Muscle of back (tissue), 11 donors: ENCODE results near the gene RTEL1. TPM values are rescaled to one million over a fixed set of nuclear protein-coding genes. Genes with fewer than 3 reads are reported as not detected.

Experiments used
- DNase-seq, 3 donors: peaks; one replicate each; pipeline versions ENCODE4 v3.0.0 to v3.0.0-alpha.2; 2013
- polyA plus RNA-seq, 10 donors: library from polyadenylated mRNA; unstranded; fragments of 120-200 nt; gene quantifications; one replicate each; pipeline ENCODE4 v1.2.1, GENCODE V29; 2013; ENCODE audit not compliant: insufficient read length in 10 of 10

The RTEL1 gene
- polyA plus RNA-seq, 10 donors: 6.0 to 17.7 (median 11.1) TPM

DNA sequence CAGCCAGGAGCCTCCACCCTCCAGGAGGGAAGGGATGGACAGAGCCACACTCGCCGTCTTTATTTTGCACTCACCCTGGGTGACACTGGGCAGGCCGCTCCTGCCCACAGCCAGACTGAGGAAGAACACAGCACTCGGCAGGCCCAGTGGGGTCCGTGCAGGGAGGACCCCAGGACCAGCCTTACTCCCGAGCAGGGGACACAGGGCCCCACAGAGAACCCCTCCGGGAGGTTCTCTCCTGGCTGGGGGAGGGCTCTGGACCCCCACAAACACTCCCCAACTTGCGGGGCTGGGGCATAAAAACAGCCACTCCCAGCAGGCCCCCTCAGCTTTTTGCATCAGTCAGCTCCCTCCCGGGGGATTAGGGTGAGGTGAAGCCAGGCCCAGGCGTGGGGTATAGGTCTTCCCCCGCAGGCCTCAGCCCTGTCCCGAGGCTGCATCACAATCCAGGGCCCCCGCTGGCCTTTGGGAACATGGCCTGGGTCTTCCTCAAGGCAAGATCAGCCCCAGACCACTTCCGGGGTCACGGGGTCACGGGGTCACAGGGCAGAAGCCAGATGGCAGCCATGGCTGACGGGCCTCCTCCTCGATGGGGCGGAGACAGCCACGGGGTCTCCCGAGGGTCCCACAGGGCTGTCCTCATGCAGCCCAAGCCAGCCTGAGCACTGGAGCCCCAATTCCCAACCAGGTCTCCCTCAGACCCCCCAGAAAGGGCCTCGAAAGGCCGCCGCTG is 41.5 kb downstream of the RTEL1 start:
- peak in 1 of 3 donors; percentile 31 for DNase-seq

DNA sequence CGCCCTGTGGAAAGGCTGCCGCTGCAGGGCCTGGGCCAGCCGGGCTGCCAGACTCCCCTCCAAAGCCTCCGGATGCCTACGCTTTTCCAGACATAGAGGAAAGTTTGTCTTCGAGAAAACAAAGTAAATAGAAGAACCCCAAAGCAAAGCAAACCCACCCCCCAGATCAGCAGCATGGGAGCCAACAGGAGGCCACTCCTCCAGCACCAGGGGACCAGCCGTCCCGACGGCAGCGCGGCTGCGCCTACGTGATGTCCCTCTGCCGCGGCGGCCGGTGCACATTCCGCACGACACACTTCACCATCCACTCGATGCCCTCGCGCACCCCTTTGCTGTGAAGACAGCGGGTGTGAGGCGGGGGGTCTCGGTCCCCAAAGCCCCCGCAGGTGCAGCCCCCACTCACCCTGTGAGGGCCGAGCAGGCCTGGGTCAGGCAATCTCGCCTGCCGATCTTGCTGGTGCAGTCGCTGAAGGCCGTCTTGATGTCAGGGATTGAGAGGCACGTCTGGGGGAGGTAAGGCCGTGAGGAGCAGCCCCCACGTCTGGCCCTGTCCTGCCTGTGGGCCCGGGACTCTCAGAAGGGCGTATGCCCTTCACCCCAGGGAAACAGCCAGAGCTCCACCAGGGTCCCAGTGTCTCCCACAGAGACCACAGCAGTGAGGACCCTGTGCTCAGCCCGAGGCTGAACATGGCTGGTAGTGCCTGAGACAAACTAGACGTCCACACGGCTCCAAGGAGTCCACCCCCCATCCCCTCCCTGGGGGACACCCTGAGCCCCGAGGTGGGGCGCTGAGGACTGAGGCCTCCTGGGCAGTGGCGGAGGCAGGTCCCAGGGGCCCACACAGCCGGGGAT is 42.3 kb downstream of the RTEL1 start:
- DNase-seq: peak in 1 of 3 donors; percentile 19

DNA sequence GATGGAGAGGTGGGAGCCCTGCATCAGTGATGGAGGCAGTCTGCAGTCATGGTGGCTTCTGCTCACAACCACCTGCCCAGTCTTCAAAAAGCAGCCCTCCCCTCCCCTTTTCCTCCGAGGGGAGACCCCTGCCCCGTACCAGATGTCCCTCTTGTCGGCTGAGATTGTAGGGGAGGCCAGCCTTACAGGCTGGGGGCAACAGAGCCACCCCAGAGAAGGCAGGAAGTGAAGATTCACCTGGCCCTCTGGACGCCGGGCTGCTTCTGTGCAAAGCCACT is 42.9 kb downstream of the RTEL1 start:
- no peak for DNase-seq

DNA sequence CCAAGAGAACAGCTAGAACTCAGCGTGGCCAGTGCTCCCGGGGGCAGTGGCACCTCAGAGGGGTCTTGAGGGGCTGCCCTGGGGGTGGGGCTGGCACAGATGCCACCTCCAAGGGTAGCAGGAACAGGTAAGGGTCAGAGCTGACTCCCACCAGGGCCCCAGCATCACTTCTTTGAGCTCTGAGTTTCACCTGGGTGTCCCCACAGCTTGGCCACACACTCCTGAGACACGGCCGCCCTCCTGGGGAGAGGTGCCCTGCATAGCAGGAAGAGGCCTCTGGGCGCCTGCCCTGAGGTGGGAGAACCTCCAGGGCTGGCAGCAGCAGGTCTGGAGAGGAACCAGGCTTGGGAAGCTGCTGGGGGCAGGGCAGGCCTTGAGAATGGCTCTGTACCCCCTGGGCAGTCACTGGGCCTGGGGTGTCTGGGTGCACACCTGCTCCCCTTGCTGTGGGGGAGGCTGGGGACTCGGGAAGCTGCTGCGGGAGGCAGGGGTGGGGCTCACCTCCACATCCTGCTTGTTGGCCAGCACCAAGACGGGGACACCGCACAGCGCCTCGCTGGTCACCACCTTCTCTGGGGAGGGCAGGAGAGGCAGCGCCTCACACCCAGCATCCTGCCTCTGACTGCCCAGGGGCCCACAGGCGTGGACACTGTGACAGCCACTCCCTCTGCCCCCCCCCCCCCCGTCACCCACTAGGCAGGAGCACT is 43.4 kb downstream of the RTEL1 start:
- peak in 1 of 3 donors; percentile 11 for DNase-seq

DNA sequence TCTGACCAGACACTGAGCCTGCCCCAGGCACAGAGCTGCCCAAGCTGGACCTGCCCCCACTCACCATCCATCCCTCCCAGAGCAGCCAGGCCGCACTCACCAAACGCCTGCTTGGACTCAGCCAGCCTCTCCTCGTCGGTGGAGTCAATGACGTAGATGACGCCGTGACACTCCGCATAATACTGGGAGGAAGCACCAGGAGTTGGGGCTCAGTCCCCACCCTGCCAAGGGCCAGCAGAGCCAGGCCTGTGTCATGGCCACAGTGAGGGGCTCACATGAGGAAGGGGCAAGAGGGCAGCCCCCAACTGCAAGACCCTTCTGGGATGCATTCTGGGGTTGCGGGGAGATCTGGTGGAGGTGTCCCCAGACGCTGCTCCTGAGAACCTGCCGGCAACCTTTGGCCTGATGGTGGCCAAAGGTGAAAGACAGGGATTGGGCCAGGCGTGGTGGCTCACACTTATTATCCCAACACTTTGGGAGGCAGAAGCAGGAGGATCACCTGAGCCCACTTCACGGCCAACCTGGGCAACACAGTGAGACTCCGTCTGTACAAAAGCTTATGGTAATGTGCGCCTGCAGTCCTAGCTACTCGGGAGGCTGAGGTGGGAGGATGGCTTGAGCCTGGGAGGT is 44.0 kb downstream of the RTEL1 start:
- DNase-seq: peak in 1 of 3 donors; percentile 2

DNA sequence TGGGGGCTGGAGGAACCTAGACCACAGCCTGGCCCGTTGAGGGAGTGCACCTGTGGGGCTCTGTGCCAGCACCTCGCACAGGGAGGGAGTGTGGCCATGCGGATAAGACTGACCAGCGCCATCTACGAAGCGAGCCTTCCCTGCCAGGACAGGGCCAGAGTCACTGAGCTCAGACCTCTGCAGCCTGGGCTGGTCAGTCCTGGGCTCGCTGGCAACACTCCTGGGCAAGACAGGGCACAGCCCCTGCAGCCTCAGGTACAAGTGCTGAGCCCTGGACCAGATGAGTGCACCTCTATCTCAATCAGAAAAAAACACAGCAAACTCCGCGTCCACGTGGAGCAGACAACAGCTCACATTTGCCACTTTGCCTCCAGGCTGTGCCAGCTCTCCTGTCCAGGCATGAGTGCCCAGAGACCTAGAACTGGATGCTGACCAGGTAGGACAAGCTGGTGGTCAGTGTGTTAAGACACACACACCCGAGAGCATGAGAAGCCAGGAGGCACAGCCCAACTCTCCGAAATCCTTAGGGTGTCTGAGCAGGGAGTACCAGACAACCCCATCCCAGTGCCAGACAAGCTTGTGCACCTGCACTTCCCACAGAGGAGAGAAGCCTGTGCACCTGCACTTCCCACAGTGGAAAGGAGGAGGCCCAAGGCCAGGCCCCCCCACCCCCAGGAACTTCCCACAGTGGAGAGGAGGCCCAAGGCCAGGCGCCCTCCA is 44.8 kb downstream of the RTEL1 start:
- no peak for DNase-seq

DNA sequence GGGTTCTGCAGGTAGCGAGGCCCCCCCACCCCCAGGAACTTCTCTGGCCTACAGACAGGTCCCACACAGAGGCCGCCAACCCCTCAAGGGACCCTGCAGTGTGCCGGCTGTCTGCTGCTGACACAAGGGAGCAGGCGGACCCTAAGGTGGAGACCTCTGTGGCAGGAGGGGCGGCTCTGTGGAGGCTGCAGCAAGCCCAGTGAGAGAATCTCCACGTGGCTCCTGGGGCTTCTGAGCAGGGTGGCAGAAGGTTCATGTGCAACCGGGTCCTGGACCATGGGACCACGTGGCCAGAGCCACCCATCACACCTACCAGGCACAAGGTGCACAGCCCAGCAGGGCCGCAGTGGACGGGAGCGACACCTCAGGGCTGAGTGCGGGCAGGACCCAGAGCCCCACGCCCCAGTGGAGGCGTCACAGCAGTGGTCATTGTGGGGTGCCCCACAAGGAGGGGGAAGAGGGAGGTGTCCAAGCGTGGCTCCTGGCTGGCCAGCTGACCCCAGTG is 45.4 kb downstream of the RTEL1 start:
- DNase-seq: peak in 1 of 3 donors; percentile 2

DNA sequence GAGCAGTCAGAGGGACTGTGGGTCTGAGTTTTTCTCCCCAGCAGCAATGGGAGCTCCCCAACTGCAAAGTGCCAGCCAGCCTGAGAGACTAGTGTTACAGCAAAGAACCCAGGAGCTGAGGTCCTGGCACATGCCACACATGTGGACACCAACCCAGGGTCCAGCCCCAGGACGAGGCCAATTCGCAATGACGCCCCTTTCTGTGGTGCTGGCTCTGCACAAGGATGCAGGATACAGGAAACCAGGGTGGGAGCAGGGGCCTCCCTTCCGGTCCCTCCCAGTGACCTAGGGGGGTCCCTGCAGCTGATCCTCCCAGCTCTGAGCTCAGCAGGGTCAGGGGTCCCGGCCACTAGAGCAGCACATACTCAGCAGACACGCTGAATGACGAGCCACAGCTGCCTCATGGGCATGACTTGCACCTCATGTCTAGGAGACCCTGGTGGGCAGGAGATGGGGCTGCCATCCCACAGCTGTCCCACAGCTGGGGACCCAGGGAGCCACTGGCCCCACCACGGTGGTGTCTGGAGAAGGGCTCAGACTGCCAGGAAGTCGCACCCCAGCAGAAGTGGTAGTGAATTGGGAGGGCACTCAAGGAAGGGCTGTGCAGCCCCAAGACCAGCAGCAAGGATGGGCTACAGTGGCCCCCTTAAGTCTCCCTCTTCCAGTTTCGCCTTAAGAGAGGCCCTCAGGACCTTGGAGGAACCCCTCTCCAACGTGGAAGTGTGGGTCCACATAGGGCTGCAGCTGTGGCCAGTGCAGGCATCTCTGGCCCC is 46.0 kb downstream of the RTEL1 start:
- no peak for DNase-seq

DNA sequence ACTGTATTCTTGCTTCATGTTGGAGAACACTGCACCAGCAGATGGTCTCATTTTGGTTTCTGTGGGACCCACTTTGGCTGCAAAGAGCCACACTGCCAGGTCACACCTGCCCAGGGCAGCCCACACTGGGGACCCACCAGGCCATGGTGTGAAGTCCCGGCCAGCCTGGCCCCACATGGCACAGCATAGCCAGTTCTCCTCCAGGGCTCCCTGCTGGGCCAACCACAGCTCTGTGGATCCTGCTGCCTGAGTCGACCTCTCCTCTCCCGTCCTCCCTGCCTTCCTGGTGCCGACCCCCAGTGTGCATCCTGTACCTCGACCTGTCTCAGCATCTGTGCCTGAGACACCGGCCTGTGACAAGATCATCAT is 46.6 kb downstream of the RTEL1 start:
- DNase-seq: no peak

DNA sequence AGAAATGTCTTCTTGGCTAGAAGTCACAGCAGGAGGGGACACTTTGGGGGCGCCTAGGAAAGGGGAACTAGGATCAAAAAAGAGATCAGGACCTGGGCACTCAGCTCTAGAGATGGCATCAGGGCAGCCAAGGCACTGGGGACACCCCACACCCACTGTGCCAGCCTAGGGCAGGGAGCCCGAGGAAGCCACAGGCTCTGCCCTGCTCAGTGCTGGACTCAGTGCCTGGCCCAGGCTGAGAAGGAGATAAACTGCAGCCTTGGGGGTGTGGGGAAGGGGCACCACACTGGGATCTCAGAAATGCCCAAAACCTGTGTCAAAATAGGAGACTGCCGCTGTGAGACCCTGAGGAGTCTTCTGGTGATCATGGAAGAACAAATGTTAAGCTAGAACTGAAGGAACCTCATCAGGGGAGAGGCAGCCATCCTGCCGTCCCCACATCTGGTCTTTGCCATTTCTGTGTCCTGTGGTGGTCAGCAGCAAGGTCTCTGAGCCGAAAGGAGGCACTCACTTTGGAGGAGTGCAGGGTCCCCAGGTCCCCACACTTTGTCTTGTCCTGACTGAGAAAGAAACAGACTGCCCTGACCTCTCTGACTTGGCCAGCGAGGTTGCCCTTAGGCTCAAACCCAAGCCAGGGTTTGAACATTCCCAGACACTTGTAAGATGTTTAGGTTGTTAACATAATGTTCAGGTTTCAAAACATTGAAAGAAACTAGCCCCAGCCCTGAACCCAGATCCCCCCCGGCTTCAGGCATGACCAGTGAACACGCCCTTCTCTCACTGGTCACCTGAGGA is 47.3 kb downstream of the RTEL1 start:
- no peak for DNase-seq

DNA sequence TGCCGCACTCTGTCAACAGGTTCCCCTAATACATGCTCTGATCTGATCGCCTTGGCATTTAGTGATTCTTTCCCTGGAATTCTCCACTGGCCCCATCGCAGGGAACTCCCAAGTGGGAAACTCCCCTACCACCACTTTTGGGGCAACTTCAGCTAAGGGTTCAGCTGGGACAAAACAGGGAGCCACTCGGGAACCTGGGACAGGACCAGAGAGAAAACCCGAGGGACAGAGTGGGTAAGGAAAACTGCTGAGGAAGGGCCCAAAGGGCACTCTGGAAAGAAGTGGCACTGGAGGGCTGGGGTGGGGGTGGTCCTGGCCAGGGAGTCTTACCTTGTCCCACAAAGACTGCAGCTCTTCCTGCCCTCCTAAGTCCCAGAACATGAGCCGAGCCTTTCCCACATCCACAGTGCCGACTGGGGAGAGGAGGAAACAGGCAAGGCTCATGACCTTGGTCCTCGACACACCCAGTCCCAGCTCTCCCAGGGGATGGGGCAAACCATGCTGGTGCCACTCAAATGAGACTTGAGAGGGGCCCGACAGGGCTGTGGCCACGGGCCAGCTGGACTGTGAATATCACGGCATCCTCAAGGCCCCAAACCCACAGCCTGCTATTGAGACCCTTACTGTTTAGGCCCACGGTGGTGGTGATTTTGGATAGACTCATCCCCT is 48.0 kb downstream of the RTEL1 start:
- DNase-seq: no peak

DNA sequence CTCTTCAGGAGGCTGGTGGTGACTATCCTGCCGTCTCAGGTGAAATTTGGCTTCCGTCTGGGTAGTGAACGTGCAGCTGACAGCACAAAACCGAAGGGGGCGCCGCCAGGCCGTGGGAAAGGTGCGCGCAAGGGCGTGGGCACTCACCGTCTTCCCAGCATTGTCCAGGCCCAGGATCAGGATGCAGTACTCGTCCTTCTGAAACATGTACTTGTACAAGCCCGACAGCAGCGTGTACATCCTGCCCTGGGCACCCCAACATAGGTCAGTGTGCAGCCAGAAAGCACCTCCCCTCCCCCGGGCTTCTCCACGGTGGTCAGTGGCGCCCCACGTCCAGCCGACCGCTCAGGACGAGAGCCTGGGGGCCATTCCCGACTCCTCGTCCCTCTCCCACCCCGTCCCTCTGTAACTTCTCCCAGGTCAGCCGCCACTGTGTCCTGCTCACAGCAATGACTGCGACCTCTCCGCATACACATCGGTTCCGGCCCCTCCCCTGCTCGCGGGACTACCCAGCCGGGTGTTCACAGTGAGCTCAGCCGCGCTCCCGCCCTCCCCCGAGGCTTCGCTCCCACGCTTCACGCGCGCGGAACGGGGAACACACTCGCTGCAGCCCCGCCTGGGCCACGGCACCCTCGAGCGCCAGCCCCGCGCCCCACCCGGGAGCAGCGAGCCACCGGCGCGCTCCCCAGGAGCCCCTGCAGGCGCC is 48.9 kb downstream of the RTEL1 start:
- DNase-seq: peak in 1 of 3 donors; percentile 67

DNA sequence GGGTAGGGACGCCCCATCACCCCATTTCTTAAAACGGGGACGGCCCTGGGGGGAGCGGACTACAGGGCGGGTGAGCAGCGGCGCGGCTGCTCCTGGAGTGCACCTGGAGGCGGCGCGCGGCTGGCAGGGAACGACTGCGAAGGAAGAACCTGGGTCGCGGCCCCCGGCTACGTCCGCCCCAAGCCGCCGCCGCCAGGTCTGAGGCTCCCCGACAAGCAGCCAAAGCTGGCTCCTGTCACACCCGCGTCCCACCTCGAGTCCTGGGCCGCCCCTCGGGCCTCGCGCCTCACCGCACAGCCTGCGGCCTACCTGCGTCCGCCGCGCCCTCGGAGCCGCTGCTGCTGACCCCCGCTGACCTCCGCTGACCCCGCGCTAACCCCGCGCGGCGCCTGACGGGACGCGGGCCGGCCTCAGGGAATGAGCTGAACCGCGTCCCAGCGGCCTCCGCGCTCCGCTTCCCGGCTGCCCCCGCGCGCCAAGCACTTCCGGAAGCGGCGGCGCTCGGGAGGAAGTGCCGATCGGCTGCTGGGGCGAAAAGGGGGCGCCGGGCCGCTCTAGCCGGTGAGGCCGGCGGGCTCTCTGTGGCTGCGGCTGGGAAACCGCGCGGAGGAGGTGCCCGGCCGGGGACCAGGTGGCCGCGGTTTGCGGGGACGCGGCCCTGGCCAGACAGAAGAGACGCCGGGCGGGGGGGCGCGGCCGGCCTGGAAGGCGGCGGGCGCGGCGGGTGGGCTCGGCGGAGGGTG is 49.6 kb downstream of the RTEL1 start, which contains the start of the genes ARFRP1 and ZGPAT:
Gene ARFRP1 (minus strand): TSS at position 419 of the 743 bp plus-strand sequence. CDS start 885 bp downstream, outside the sequence.
Gene ZGPAT (plus strand): TSS at position 482 of the 743 bp plus-strand sequence. CDS start 542 bp downstream, outside the sequence.
- DNase-seq: peak; percentile 76 to 96 (median 90)

DNA sequence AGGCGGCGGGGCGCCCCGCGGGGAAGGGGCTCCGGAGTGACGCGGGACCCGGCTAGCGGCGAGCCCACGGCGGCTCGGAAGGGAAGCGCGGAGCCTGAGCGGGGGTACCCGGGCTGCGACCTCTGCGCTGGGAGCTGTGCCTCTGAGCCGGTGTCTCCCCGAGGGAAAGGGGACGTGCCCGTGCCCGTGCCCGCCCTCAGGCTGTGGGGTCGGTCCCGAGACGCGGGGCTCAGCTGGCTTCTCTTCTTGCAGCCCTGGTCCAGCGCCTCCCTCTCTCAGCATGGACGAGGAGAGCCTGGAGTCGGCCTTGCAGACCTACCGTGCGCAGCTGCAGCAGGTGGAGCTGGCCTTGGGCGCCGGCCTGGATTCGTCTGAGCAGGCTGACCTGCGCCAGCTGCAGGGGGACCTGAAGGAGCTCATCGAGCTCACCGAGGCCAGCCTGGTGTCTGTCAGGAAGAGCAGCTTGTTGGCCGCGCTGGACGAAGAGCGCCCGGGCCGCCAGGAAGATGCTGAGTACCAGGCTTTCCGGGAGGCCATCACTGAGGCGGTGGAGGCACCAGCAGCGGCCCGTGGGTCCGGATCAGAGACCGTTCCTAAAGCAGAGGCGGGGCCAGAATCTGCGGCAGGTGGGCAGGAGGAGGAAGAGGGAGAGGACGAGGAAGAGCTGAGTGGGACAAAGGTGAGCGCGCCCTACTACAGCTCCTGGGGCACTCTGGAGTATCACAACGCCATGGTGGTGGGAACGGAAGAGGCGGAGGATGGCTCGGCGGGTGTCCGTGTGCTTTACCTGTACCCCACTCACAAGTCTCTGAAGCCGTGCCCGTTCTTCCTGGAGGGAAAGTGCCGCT is 50.4 kb downstream of the RTEL1 start:
- peak in 1 of 3 donors; percentile 34 for DNase-seq

DNA sequence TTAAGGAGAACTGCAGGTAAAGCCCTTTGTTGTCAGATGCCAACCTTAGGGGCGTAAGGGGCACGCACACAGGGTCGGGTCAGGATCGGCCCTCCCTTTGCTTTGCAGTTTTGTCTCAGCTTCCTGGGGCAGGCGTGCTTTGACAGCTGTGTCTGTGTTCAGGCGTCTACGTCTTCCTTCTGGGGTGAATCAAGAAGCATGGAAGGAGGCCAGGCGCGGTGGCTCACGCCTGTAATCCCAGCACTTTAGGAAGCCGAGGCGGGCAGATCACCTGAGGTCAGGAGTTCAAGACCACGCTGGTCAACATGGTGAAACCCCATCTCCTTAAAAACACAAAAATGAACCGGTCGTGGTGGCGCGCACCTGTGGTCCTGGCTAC is 51.0 kb downstream of the RTEL1 start:
- no peak for DNase-seq

DNA sequence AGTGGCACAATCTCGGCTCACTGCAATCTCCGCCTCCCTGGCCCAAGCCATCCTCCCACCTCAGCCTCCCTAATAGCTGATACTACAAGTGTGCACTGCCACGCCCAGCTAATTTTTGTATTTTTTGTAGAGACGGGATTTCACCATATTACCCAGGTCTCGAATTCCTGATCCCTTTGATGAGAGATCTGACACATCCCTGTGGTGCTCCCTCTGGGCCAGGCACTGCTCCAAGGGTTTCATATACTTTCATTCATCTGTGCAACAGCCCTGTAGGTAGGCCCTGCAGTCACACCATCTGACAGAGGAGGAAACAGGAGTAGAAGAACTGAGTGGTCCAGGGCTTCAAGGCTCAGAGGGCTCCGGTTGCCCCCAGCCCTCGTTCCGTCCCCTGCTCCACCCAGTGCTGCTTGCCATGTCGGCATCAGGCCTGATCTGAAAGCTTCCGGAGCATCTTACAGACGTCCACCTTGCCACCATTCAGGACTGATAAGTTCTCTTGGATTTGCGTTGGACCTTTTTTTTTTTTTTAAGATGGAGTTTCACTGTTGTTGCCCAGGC is 53.1 kb downstream of the RTEL1 start:
- DNase-seq: no peak
